ENCODE data around the gene DMP1. TPM values are rescaled to one million over a fixed set of nuclear protein-coding genes. Genes with fewer than 3 reads are reported as not detected.

The DMP1 gene
- total and polyA plus RNA-seq, 2 donors (not counting 1 experiment from before 2014, with no cell fraction given): not detected

GRCh38 chr4:87697945-87698344 is 47.9 kb downstream of the DMP1 start:
- ATAC-seq (ENCODE audit: low read depth): no peak
- H3K9me3 Mint-ChIP-seq (ENCODE audit: insufficient read depth): peaks cover 5% of the 10 kb centered on the region
- POLR2A ChIA-PET: no interaction called here
- peaks cover 7% of the 10 kb centered on the region for H3K27me3 Mint-ChIP-seq
- CTCF ChIA-PET: no interaction called here
- intact Hi-C loops (cut with micrococcal nuclease): no loop called here
- peaks cover 0 to 13% (median 3%) of the 10 kb centered on the region in 3 donors for H3K9me3 ChIP-seq (ENCODE audit: control extremely low read depth in 1 of 3, control insufficient read depth in 2 of 3, insufficient read depth in 1 of 3, low read length in 2 of 3)
- no peaks in the 10 kb centered on the region for H3K4me1 Mint-ChIP-seq
- H4K20me1 ChIP-seq (ENCODE audit: control insufficient read depth, insufficient read depth, low read length, poor library complexity, severe bottlenecking): no peaks in the 10 kb centered on the region
- TF ChIP-seq CTCF (IDR thresholded peaks at IDR 0.05) (no peak), EZH2 (IDR thresholded peaks at IDR 0.05; ENCODE audit: borderline replicate concordance, insufficient read depth, low read depth, low read length, poor library complexity, severe bottlenecking) (no peak)
- H3K9ac ChIP-seq (ENCODE audit: low read length): no peak overlapping the region
- H3K79me2 ChIP-seq (ENCODE audit: control insufficient read depth, insufficient read depth, low read length): no peaks in the 10 kb centered on the region
- no peak overlapping the region for H3K4me3 ChIP-seq (ENCODE audit: control extremely low read depth in 1 of 5, extremely low read depth in 1 of 5, insufficient read depth in 1 of 5, low read depth in 2 of 5, low read length in 4 of 5)
- DNase-seq: no peak
- no peaks in the 10 kb centered on the region for H3K4me1 ChIP-seq (ENCODE audit: control insufficient read depth in 2 of 2, insufficient read depth in 2 of 2, low read length in 2 of 2)
- no peaks in the 10 kb centered on the region for H3K27me3 ChIP-seq (replicated peaks in 1 of 4; ENCODE audit: control extremely low read depth in 1 of 4, control insufficient read depth in 3 of 4, insufficient read depth in 4 of 4, low read length in 3 of 4)
- WGBS (ENCODE audit: insufficient coverage): 93% methylated on average over 2 of the region's 2 CpGs
- H3K36me3 ChIP-seq (replicated peaks in 1 of 2; ENCODE audit: control extremely low read depth in 1 of 2, control insufficient read depth in 1 of 2, extremely low read depth in 1 of 2, insufficient read depth in 2 of 2, low read length in 1 of 2): no peaks in the 10 kb centered on the region
- no peak overlapping the region for H3K4me2 ChIP-seq (replicated peaks; ENCODE audit: low read depth, low read length, poor library complexity, severe bottlenecking)
- no peak overlapping the region for H3K27ac ChIP-seq (ENCODE audit: low read length in 2 of 2)
- H2AFZ ChIP-seq (ENCODE audit: insufficient read depth, low read depth, low read length, poor library complexity, severe bottlenecking): no peak overlapping the region
- no peak overlapping the region for H3K4me3 Mint-ChIP-seq
- H3K27ac Mint-ChIP-seq: no peak overlapping the region

- no peaks in the 10 kb centered on the region for H3K4me1 ChIP-seq (ENCODE audit: control insufficient read depth in 2 of 2, insufficient read depth in 2 of 2, low read length in 2 of 2)
- WGBS (ENCODE audit: insufficient coverage): no CpG with 5 or more reads among the region's 2 CpGs
- Mint-ChIP-seq H3K27ac (no peak overlapping the region), H3K4me1 (no peaks in the 10 kb centered on the region), H3K4me3 (no peak overlapping the region), H3K9me3 (ENCODE audit: insufficient read depth) (peaks cover under 1% of the 10 kb centered on the region), H3K27me3 (peaks cover 3% of the 10 kb centered on the region)
- intact Hi-C loops (cut with micrococcal nuclease): no loop called here
- H3K36me3 ChIP-seq (replicated peaks in 1 of 2; ENCODE audit: control extremely low read depth in 1 of 2, control insufficient read depth in 1 of 2, extremely low read depth in 1 of 2, insufficient read depth in 2 of 2, low read length in 1 of 2): no peaks in the 10 kb centered on the region
- H3K9ac ChIP-seq (ENCODE audit: low read length): no peak overlapping the region
- no peaks in the 10 kb centered on the region for H3K79me2 ChIP-seq (ENCODE audit: control insufficient read depth, insufficient read depth, low read length)
- DNase-seq (no peak), ATAC-seq (ENCODE audit: low read depth) (no peak)
- H3K27me3 ChIP-seq (replicated peaks in 1 of 4; ENCODE audit: control extremely low read depth in 1 of 4, control insufficient read depth in 3 of 4, insufficient read depth in 4 of 4, low read length in 3 of 4): no peaks in the 10 kb centered on the region
- H4K20me1 ChIP-seq (ENCODE audit: control insufficient read depth, insufficient read depth, low read length, poor library complexity, severe bottlenecking): no peaks in the 10 kb centered on the region
- H3K4me3 ChIP-seq (ENCODE audit: control extremely low read depth in 1 of 5, extremely low read depth in 1 of 5, insufficient read depth in 1 of 5, low read depth in 2 of 5, low read length in 4 of 5): no peak overlapping the region
- no peak overlapping the region for H3K4me2 ChIP-seq (replicated peaks; ENCODE audit: low read depth, low read length, poor library complexity, severe bottlenecking)
- TF ChIP-seq EZH2 (IDR thresholded peaks at IDR 0.05; ENCODE audit: borderline replicate concordance, insufficient read depth, low read depth, low read length, poor library complexity, severe bottlenecking) (no peak), CTCF (IDR thresholded peaks at IDR 0.05) (no peak)
- ChIA-PET CTCF (no interaction called here), POLR2A (no interaction called here)
- H3K27ac ChIP-seq (ENCODE audit: low read length in 2 of 2): no peak overlapping the region
- H2AFZ ChIP-seq (ENCODE audit: insufficient read depth, low read depth, low read length, poor library complexity, severe bottlenecking): no peak overlapping the region
- peaks cover 0 to 13% (median 3%) of the 10 kb centered on the region in 3 donors for H3K9me3 ChIP-seq (ENCODE audit: control extremely low read depth in 1 of 3, control insufficient read depth in 2 of 3, insufficient read depth in 1 of 3, low read length in 2 of 3)
Observed at GRCh38 chr4:87698394-87698793, 48.3 kb downstream of the DMP1 start.

Measured in B cell (primary cell).